ENCODE measurements around the gene ITPR1. TPM values are rescaled to one million over a fixed set of nuclear protein-coding genes. Genes with fewer than 3 reads are reported as not detected.

Gene ITPR1
- total and polyA plus RNA-seq, 4 donors: 3.7 to 39.4 (median 8.2) TPM

- Histone ChIP-seq H3K9ac (ENCODE audit: low read depth in 1 of 2, low read length in 2 of 2) (peak overlapping the region in 1 of 2 donors; percentile 69), H3K9me3 (ENCODE audit: control insufficient read depth in 4 of 4, low read length in 3 of 4) (no peaks in the 10 kb centered on the region), H3K27ac (ENCODE audit: low read depth in 1 of 2, low read length in 2 of 2) (peak overlapping the region; percentile 94 to 96), H3K4me3 (ENCODE audit: low read depth in 1 of 3, low read length in 3 of 3) (no peak overlapping the region), H3K4me1 (ENCODE audit: control insufficient read depth in 4 of 4, insufficient read depth in 4 of 4, low read length in 3 of 4) (peaks cover 0 to 29% (median 8%) of the 10 kb centered on the region in 4 donors), H3K36me3 (ENCODE audit: control insufficient read depth in 4 of 4, insufficient read depth in 3 of 4, low read depth in 1 of 4, low read length in 3 of 4) (no peaks in the 10 kb centered on the region), H3K27me3 (ENCODE audit: control insufficient read depth in 4 of 4, insufficient read depth in 4 of 4, low read length in 3 of 4) (no peaks in the 10 kb centered on the region)
- no peak for DNase-seq (ENCODE audit: low spot score)
- 96% methylated on average over 5 of the region's 5 CpGs for WGBS
- TF ChIP-seq, protein P1, sequence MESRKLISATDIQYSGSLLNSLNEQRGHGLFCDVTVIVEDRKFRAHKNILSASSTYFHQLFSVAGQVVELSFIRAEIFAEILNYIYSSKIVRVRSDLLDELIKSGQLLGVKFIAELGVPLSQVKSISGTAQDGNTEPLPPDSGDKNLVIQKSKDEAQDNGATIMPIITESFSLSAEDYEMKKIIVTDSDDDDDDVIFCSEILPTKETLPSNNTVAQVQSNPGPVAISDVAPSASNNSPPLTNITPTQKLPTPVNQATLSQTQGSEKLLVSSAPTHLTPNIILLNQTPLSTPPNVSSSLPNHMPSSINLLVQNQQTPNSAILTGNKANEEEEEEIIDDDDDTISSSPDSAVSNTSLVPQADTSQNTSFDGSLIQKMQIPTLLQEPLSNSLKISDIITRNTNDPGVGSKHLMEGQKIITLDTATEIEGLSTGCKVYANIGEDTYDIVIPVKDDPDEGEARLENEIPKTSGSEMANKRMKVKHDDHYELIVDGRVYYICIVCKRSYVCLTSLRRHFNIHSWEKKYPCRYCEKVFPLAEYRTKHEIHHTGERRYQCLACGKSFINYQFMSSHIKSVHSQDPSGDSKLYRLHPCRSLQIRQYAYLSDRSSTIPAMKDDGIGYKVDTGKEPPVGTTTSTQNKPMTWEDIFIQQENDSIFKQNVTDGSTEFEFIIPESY (IDR thresholded peaks at IDR 0.05): no peak
- TF ChIP-seq, protein P2, sequence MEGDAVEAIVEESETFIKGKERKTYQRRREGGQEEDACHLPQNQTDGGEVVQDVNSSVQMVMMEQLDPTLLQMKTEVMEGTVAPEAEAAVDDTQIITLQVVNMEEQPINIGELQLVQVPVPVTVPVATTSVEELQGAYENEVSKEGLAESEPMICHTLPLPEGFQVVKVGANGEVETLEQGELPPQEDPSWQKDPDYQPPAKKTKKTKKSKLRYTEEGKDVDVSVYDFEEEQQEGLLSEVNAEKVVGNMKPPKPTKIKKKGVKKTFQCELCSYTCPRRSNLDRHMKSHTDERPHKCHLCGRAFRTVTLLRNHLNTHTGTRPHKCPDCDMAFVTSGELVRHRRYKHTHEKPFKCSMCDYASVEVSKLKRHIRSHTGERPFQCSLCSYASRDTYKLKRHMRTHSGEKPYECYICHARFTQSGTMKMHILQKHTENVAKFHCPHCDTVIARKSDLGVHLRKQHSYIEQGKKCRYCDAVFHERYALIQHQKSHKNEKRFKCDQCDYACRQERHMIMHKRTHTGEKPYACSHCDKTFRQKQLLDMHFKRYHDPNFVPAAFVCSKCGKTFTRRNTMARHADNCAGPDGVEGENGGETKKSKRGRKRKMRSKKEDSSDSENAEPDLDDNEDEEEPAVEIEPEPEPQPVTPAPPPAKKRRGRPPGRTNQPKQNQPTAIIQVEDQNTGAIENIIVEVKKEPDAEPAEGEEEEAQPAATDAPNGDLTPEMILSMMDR (IDR thresholded peaks at IDR 0.05; ENCODE audit: low read depth, low read length, missing input control): no peak
Measured at GRCh38 chr3:4742359-4742758, 249.2 kb downstream of the ITPR1 start.

- 96% methylated on average over 4 of the region's 4 CpGs for WGBS
- no peak for DNase-seq (ENCODE audit: low spot score)
- H3K27ac ChIP-seq (ENCODE audit: low read depth in 1 of 2, low read length in 2 of 2): no peak overlapping the region
Measured at GRCh38 chr3:4743371-4743770, 250.2 kb downstream of the ITPR1 start.

More at GRCh38 chr3:4743371-4743770, 250.2 kb downstream of the ITPR1 start:
- H3K4me1 ChIP-seq (ENCODE audit: control insufficient read depth in 4 of 4, insufficient read depth in 4 of 4, low read length in 3 of 4): peaks cover 0 to 29% (median 8%) of the 10 kb centered on the region in 4 donors
- H3K4me3 ChIP-seq (ENCODE audit: low read depth in 1 of 3, low read length in 3 of 3): no peak overlapping the region
- no peaks in the 10 kb centered on the region for H3K27me3 ChIP-seq (ENCODE audit: control insufficient read depth in 4 of 4, insufficient read depth in 4 of 4, low read length in 3 of 4)
- no peak for TF ChIP-seq HNF4G (IDR thresholded peaks at IDR 0.05)
- no peak for TF ChIP-seq ATF3 (IDR thresholded peaks at IDR 0.05)
- no peak for TF ChIP-seq RAD21 (IDR thresholded peaks at IDR 0.05)
- TF ChIP-seq, protein P3, sequence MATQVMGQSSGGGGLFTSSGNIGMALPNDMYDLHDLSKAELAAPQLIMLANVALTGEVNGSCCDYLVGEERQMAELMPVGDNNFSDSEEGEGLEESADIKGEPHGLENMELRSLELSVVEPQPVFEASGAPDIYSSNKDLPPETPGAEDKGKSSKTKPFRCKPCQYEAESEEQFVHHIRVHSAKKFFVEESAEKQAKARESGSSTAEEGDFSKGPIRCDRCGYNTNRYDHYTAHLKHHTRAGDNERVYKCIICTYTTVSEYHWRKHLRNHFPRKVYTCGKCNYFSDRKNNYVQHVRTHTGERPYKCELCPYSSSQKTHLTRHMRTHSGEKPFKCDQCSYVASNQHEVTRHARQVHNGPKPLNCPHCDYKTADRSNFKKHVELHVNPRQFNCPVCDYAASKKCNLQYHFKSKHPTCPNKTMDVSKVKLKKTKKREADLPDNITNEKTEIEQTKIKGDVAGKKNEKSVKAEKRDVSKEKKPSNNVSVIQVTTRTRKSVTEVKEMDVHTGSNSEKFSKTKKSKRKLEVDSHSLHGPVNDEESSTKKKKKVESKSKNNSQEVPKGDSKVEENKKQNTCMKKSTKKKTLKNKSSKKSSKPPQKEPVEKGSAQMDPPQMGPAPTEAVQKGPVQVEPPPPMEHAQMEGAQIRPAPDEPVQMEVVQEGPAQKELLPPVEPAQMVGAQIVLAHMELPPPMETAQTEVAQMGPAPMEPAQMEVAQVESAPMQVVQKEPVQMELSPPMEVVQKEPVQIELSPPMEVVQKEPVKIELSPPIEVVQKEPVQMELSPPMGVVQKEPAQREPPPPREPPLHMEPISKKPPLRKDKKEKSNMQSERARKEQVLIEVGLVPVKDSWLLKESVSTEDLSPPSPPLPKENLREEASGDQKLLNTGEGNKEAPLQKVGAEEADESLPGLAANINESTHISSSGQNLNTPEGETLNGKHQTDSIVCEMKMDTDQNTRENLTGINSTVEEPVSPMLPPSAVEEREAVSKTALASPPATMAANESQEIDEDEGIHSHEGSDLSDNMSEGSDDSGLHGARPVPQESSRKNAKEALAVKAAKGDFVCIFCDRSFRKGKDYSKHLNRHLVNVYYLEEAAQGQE (IDR thresholded peaks at IDR 0.05): no peak
- TF ChIP-seq YY1 (IDR thresholded peaks at IDR 0.05): no peak
- TF ChIP-seq, protein P1 (IDR thresholded peaks at IDR 0.05): no peak
- TF ChIP-seq HNF4A (conservative IDR thresholded peaks at IDR 0.05): no peak
- TF ChIP-seq NR2F2 (IDR thresholded peaks at IDR 0.05): no peak
- TF ChIP-seq RXRA (IDR thresholded peaks at IDR 0.05): no peak
- TF ChIP-seq, protein P4, sequence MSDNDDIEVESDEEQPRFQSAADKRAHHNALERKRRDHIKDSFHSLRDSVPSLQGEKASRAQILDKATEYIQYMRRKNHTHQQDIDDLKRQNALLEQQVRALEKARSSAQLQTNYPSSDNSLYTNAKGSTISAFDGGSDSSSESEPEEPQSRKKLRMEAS (IDR thresholded peaks at IDR 0.05): no peak
- no peak for TF ChIP-seq GABPA (IDR thresholded peaks at IDR 0.05 in 1 of 2, conservative IDR thresholded peaks at IDR 0.05 in 1 of 2)
- no peak for TF ChIP-seq FOXA1 (IDR thresholded peaks at IDR 0.05)
- TF ChIP-seq TAF1 (conservative IDR thresholded peaks at IDR 0.05): no peak
- TF ChIP-seq, protein P2 (IDR thresholded peaks at IDR 0.05; ENCODE audit: low read depth, low read length, missing input control): no peak
- TF ChIP-seq JUND (IDR thresholded peaks at IDR 0.05): no peak
- TF ChIP-seq EGR1 (IDR thresholded peaks at IDR 0.05; ENCODE audit: low read depth in 2 of 2): no peak
- TF ChIP-seq FOXA2 (IDR thresholded peaks at IDR 0.05): no peak
- no peak for TF ChIP-seq SP1 (IDR thresholded peaks at IDR 0.05)
- H3K36me3 ChIP-seq (ENCODE audit: control insufficient read depth in 4 of 4, insufficient read depth in 3 of 4, low read depth in 1 of 4, low read length in 3 of 4): no peaks in the 10 kb centered on the region
- no peak overlapping the region for H3K9ac ChIP-seq (ENCODE audit: low read depth in 1 of 2, low read length in 2 of 2)
- H3K9me3 ChIP-seq (ENCODE audit: control insufficient read depth in 4 of 4, low read length in 3 of 4): no peaks in the 10 kb centered on the region
